Measurements from ENCODE around the gene TMEM81.

The TMEM81 gene

DNA sequence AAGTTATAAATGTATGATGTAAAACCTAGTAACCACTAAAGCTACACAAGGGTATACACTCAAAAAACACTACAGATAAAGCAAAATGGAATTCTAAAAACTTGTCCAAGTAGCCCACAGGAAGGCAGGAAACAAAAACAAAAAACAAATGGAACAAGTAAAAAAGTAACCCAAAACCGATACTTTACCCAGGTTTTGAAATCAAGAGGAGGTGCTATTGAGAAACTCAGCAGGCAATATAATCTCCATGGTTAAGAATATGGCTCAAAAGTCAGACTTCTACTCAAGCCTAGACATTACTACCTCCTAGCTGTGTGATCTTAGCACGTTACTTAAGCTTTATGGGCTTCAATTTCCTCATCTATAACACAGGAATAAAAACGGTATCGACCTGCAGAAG is 24.2 kb upstream of the TMEM81 start:
- Histone ChIP-seq H3K9ac (ENCODE audit: low read length) (no peak overlapping the region), H3K27ac (ENCODE audit: low read length) (no peak overlapping the region), H3K9me3 (ENCODE audit: control insufficient read depth, low read depth, low read length) (no peaks in the 10 kb centered on the region), H3K27me3 (ENCODE audit: control insufficient read depth, insufficient read depth, low read length) (no peaks in the 10 kb centered on the region), H3K36me3 (ENCODE audit: control insufficient read depth, low read depth, low read length) (peaks cover 30% of the 10 kb centered on the region), H3K4me3 (ENCODE audit: low read length) (no peak overlapping the region), H3K4me1 (ENCODE audit: control insufficient read depth, low read depth, low read length) (no peaks in the 10 kb centered on the region)

DNA sequence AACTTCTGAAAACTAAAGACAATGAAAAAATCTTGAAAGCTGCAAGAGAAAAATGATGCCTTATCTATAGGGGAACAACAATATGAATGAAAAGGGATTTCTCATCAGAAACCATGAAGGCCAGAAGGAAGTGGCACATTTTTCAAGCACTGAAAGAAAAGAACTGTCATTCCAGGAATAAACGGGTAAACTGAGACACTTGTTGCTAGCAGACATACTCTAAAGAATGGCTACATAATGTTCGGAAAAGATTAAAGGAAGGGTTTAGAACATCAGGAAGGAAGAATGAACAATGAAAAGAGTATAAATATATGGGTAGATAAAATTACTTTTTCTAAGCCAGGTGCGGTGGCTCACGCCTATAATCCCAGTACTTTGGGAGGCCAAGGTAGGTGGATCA is 23.1 kb upstream of the TMEM81 start:
- H3K4me3 ChIP-seq (ENCODE audit: low read length), result no peak overlapping the region
- no peaks in the 10 kb centered on the region for H3K9me3 ChIP-seq (ENCODE audit: control insufficient read depth, low read depth, low read length)
- no peaks in the 10 kb centered on the region for H3K4me1 ChIP-seq (ENCODE audit: control insufficient read depth, low read depth, low read length)
- H3K27me3 ChIP-seq (ENCODE audit: control insufficient read depth, insufficient read depth, low read length), result no peaks in the 10 kb centered on the region
- peaks cover 28% of the 10 kb centered on the region for H3K36me3 ChIP-seq (ENCODE audit: control insufficient read depth, low read depth, low read length)
- H3K9ac ChIP-seq (ENCODE audit: low read length), result no peak overlapping the region
- no peak overlapping the region for H3K27ac ChIP-seq (ENCODE audit: low read length)

DNA sequence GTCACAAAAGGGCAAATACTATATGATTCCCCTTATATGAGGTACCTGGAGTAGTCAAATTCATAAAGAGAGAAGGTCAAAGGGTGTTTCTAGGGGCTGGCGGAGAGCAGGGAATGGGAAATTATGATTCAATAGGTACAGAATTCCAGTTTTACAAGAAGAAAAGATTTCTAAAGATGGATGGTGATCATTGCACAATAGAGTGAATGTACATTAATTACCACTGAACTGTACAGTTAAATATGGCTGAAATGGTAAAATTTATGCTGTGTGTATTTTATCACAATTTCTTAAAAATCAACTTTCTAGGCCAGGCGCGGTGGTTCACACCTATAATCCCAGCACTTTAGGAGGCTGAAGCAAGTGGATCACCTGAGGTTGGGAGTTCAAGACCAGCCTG is 18.1 kb upstream of the TMEM81 start:
- Histone ChIP-seq H3K9me3 (ENCODE audit: control insufficient read depth, low read depth, low read length) (no peaks in the 10 kb centered on the region), H3K36me3 (ENCODE audit: control insufficient read depth, low read depth, low read length) (peaks cover 64% of the 10 kb centered on the region), H3K4me1 (ENCODE audit: control insufficient read depth, low read depth, low read length) (no peaks in the 10 kb centered on the region), H3K27me3 (ENCODE audit: control insufficient read depth, insufficient read depth, low read length) (no peaks in the 10 kb centered on the region), H3K4me3 (ENCODE audit: low read length) (no peak overlapping the region), H3K9ac (ENCODE audit: low read length) (no peak overlapping the region), H3K27ac (ENCODE audit: low read length) (no peak overlapping the region)

DNA sequence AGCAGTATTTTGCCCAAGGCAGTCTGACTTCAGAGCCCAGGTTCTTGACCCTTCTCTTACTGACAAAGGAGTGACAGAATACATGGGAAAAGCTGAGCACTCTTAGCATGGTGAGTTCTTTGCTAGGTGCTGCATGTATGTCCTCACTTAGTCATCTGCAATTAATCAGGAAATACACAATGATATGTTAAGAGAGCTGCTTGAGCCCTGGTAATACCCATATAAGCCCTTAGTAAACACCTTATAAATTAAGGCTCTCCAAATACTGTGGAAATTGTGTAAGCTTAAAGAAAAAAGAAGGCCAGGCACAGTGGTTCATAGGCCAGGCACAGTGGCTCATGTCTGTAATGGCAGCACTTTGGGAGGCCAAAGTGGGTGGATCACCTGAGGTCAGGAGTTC is 14.0 kb upstream of the TMEM81 start:
- Histone ChIP-seq H3K9ac (ENCODE audit: low read length) (no peak overlapping the region), H3K4me3 (ENCODE audit: low read length) (no peak overlapping the region), H3K9me3 (ENCODE audit: control insufficient read depth, low read depth, low read length) (no peaks in the 10 kb centered on the region), H3K36me3 (ENCODE audit: control insufficient read depth, low read depth, low read length) (peaks cover 85% of the 10 kb centered on the region), H3K4me1 (ENCODE audit: control insufficient read depth, low read depth, low read length) (no peaks in the 10 kb centered on the region), H3K27ac (ENCODE audit: low read length) (no peak overlapping the region), H3K27me3 (ENCODE audit: control insufficient read depth, insufficient read depth, low read length) (no peaks in the 10 kb centered on the region)

DNA sequence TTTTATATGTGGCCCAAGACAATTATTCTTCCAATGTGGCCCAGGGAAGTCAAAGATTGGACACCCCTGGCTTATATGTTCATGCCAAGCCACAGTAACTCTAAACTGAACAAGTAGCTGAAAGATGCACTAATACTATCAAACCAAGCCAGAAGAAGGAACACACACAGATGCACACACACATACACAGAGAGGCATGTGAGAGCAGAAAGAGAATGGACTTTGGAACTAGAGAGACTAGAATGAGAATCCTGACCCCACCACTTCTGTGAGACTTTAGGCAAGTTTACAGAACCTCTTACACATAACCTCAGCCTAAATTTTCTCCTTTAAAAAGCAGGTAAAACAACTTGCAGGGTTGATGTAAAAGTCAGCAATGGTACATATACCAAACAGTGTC is 11.2 kb upstream of the TMEM81 start:
- Histone ChIP-seq H3K9me3 (ENCODE audit: control insufficient read depth, low read depth, low read length) (no peaks in the 10 kb centered on the region), H3K27me3 (ENCODE audit: control insufficient read depth, insufficient read depth, low read length) (no peaks in the 10 kb centered on the region), H3K36me3 (ENCODE audit: control insufficient read depth, low read depth, low read length) (peaks cover 77% of the 10 kb centered on the region), H3K27ac (ENCODE audit: low read length) (no peak overlapping the region), H3K4me3 (ENCODE audit: low read length) (no peak overlapping the region), H3K4me1 (ENCODE audit: control insufficient read depth, low read depth, low read length) (no peaks in the 10 kb centered on the region), H3K9ac (ENCODE audit: low read length) (no peak overlapping the region)

DNA sequence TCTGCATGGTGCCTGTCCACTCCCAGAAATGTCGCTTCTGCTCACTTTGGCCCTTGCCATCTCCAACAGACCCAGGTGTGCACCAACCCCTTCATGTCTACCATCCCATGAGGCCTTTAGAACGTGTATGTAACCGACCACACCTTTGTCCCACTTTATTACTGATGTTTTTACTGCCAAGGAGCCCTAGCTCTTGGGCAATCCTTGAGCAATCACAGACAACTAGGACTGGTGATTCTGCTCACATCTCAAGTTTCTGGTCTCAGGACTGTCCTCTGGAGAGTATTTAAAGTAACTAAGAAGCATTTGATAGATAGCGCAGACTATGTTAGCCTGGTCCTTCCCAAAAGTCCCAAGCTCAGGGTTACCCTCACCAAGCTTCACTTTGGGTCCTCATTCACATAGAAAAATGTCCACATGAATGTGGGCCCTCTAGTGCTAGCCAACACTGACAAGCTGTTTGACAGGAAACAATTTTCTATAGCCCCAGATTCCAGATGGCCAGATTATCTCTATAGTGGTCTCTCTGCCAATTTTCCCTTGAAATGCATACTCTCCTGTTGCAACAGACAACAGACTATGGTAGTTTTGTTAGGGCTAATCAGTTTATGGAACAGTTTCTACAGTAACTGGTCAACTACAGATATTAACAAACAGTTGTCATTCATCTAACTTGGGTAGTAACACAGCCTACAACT is 6.9 kb upstream of the TMEM81 start:
- no peaks in the 10 kb centered on the region for H3K4me1 ChIP-seq (ENCODE audit: control insufficient read depth, low read depth, low read length)
- no peak overlapping the region for H3K4me3 ChIP-seq (ENCODE audit: low read length)
- peaks cover 58% of the 10 kb centered on the region for H3K36me3 ChIP-seq (ENCODE audit: control insufficient read depth, low read depth, low read length)
- H3K9me3 ChIP-seq (ENCODE audit: control insufficient read depth, low read depth, low read length), result no peaks in the 10 kb centered on the region
- H3K9ac ChIP-seq (ENCODE audit: low read length), result no peak overlapping the region
- no peaks in the 10 kb centered on the region for H3K27me3 ChIP-seq (ENCODE audit: control insufficient read depth, insufficient read depth, low read length)
- no peak overlapping the region for H3K27ac ChIP-seq (ENCODE audit: low read length)

DNA sequence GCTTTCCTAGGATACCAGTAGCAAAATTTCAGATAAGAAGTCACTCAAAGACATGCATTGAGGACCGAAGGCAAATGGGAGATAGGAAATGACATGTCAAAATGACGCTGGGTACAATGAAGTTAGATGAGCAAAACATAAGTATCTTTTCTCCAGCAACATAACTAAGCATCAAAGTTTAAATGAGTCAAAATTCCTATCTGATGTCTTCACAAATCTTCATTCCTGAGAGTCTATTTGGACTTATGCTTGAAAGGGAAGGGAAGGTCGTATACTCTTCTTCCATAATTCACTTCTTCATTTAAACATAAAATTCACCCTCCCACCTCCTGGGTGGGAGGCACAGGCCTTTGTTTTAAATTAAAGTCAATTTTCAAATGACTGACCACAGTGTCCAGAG is 4.1 kb upstream of the TMEM81 start:
- no peaks in the 10 kb centered on the region for H3K9me3 ChIP-seq (ENCODE audit: control insufficient read depth, low read depth, low read length)
- H3K36me3 ChIP-seq (ENCODE audit: control insufficient read depth, low read depth, low read length), result peaks cover 46% of the 10 kb centered on the region
- H3K4me3 ChIP-seq (ENCODE audit: low read length), result no peak overlapping the region

DNA sequence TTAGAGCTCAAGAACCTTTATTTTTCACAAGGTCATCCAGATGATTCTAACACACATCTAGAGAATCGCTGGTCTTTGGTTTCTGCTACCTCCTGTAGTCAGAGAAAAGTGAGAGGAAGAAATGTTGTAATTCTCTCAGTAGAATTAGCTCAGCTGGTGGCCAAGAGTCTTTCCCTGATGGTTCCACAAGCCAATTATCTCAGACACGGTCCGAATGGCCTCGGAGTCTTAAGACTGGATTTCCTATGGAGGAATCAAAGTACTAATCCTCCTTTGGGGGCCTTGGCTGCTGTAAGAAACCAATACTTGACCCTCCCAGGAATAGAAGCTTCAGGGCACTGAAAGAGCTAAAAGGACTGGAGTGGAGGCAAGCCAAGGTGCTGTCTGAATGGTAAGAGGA is 1.8 kb downstream of the TMEM81 start:
- H3K27ac ChIP-seq (ENCODE audit: low read length), result no peak overlapping the region
- no peaks in the 10 kb centered on the region for H3K9me3 ChIP-seq (ENCODE audit: control insufficient read depth, low read depth, low read length)
- H3K4me3 ChIP-seq (ENCODE audit: low read length), result no peak overlapping the region
- no peaks in the 10 kb centered on the region for H3K4me1 ChIP-seq (ENCODE audit: control insufficient read depth, low read depth, low read length)
- no peak overlapping the region for H3K9ac ChIP-seq (ENCODE audit: low read length)
- H3K27me3 ChIP-seq (ENCODE audit: control insufficient read depth, insufficient read depth, low read length), result no peaks in the 10 kb centered on the region
- H3K36me3 ChIP-seq (ENCODE audit: control insufficient read depth, low read depth, low read length), result peaks cover 16% of the 10 kb centered on the region

More for the DNA sequence above, 4.1 kb upstream of the TMEM81 start:
- H3K27ac ChIP-seq (ENCODE audit: low read length), result no peak overlapping the region
- no peak overlapping the region for H3K9ac ChIP-seq (ENCODE audit: low read length)
- no peaks in the 10 kb centered on the region for H3K4me1 ChIP-seq (ENCODE audit: control insufficient read depth, low read depth, low read length)
- H3K27me3 ChIP-seq (ENCODE audit: control insufficient read depth, insufficient read depth, low read length), result no peaks in the 10 kb centered on the region

DNA sequence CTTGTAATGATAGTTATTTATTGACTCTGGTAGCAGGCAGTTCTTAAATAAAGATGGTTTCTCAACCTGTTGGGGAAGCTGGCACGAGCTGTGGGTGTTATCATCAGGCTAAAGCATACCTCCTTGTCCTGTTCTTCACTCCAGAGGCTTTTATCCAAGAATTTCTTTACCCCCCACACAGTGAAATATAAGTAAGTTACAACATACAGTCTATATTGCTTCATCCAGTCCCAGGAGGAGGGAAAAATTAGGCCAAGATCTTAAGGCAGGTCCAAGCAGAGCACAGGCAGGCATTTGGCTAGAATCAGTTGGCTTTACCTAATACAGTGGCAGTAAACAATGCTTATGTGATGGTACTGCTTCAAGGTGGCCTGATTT is 6.3 kb downstream of the TMEM81 start:
- no peaks in the 10 kb centered on the region for H3K27me3 ChIP-seq (ENCODE audit: control insufficient read depth, insufficient read depth, low read length)

DNA sequence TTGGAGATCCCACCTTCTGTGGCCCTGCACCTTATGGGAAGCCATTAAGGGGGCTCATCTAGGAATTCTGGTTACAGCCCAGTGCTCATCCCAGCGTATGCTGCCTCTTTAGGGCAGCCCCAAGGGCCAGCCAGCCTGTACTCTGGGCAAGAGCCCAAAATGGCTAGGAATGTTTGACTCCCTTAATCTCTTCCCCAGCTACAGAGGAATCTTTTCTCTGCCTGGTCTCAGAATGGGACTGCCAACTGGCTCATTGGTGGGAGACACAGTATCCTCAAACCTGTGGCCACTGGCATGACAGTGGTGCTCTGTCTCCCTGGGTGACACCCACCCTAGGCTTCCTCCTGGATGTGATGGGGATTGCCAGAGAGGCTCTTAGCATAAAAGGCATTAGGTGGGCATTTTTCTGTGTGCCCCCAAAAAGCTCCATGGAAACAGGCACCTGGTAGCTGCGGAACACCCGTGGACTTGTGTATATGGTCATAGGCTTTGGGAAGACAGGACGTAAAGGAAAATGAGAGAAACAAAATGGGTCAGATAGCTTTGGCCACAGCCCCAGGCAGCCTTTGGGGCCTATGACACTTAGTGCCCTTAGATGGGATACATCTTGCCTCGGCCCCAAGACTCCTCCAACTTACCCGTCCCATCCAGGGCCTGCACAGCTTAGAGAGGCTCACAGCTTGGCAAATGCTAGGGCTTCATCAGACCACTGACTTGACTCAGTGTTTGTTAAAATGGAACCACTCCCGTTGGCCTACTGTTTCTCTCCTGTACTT is 6.9 kb downstream of the TMEM81 start:
- Histone ChIP-seq H3K9ac (ENCODE audit: low read length) (no peak overlapping the region), H3K4me1 (ENCODE audit: control insufficient read depth, low read depth, low read length) (no peaks in the 10 kb centered on the region), H3K36me3 (ENCODE audit: control insufficient read depth, low read depth, low read length) (no peaks in the 10 kb centered on the region), H3K9me3 (ENCODE audit: control insufficient read depth, low read depth, low read length) (no peaks in the 10 kb centered on the region), H3K4me3 (ENCODE audit: low read length) (no peak overlapping the region), H3K27me3 (ENCODE audit: control insufficient read depth, insufficient read depth, low read length) (no peaks in the 10 kb centered on the region), H3K27ac (ENCODE audit: low read length) (no peak overlapping the region)

More for the DNA sequence above, 6.3 kb downstream of the TMEM81 start:
- Histone ChIP-seq H3K4me3 (ENCODE audit: low read length) (no peak overlapping the region), H3K9me3 (ENCODE audit: control insufficient read depth, low read depth, low read length) (no peaks in the 10 kb centered on the region), H3K4me1 (ENCODE audit: control insufficient read depth, low read depth, low read length) (no peaks in the 10 kb centered on the region), H3K36me3 (ENCODE audit: control insufficient read depth, low read depth, low read length) (no peaks in the 10 kb centered on the region), H3K9ac (ENCODE audit: low read length) (no peak overlapping the region), H3K27ac (ENCODE audit: low read length) (no peak overlapping the region)

DNA sequence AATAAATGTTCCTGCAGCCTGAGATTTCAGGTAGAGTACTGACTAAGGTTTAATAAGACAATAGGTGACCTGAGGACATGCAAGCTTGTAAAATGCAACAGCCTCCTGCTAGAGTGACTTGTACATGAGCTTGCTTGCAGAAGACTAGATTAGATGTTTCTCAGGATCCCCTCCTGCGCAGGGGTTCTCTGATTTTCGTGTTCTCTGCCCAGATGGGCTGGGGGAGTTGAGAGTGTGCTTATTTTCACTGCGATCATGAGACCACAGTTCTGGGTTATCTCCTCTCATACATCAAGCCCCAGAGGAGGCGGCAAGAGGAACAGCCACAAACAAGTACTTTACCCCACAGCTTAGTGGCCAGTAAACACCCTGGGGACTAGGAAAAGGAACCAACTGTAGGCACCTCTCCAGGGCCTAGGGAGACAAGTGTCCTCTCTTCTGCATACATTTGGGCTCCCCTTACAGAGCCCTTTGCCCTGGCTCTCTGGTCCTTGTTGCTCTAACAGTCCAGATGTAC is 8.0 kb downstream of the TMEM81 start:
- Histone ChIP-seq H3K4me3 (ENCODE audit: low read length) (no peak overlapping the region), H3K9me3 (ENCODE audit: control insufficient read depth, low read depth, low read length) (no peaks in the 10 kb centered on the region), H3K27me3 (ENCODE audit: control insufficient read depth, insufficient read depth, low read length) (no peaks in the 10 kb centered on the region), H3K27ac (ENCODE audit: low read length) (no peak overlapping the region), H3K4me1 (ENCODE audit: control insufficient read depth, low read depth, low read length) (no peaks in the 10 kb centered on the region), H3K36me3 (ENCODE audit: control insufficient read depth, low read depth, low read length) (no peaks in the 10 kb centered on the region), H3K9ac (ENCODE audit: low read length) (no peak overlapping the region)
